CD14-positive monocyte (primary cell): ENCODE measurements around the gene EML2. TPM values are rescaled to one million over a fixed set of nuclear protein-coding genes. Genes with fewer than 3 reads are reported as not detected.

Source experiments
- DNase-seq, 3 donors: peaks; one replicate each; pipeline ENCODE4 v3.0.0-alpha.2; 2011 to 2022
- H2AFZ ChIP-seq: 2 replicates; pipeline ENCODE4 v1.6.0; 2012; ENCODE audit warnings: mild to moderate bottlenecking, low read depth, low read length, inconsistent platforms; ENCODE audit not compliant: insufficient read depth, poor library complexity, severe bottlenecking
- H3K27ac ChIP-seq, 2 donors: 1 replicate in 1 of 2; 2 replicates in 1 of 2; pipeline ENCODE4 v1.5.1; 2012 to 2013; ENCODE audit warnings: low read length in 2 of 2, control low read depth in 1 of 2, inconsistent platforms in 1 of 2, low read depth in 1 of 2, mild to moderate bottlenecking in 1 of 2
- H3K27me3 ChIP-seq, 2 donors: one replicate each; pipeline versions ENCODE4 v1.6.0 to v1.6.1; 2011 to 2013; ENCODE audit warnings: low read length in 2 of 2; ENCODE audit not compliant: control insufficient read depth in 2 of 2, insufficient read depth in 2 of 2
- H3K36me3 ChIP-seq, 2 donors: replicated peaks in 1 of 2; 1 replicate in 1 of 2; 2 replicates in 1 of 2; pipeline versions ENCODE4 v1.5.1 to v1.6.1; 2012 to 2013; ENCODE audit warnings: low read length in 2 of 2, control low read depth in 1 of 2, inconsistent platforms in 1 of 2, mild to moderate bottlenecking in 1 of 2; ENCODE audit not compliant: insufficient read depth in 2 of 2, control insufficient read depth in 1 of 2
- H3K4me1 ChIP-seq, 2 donors: 1 replicate in 1 of 2; 2 replicates in 1 of 2; pipeline versions ENCODE4 v1.5.1 to v1.6.1; 2012 to 2013; ENCODE audit warnings: low read length in 2 of 2, control low read depth in 1 of 2, inconsistent platforms in 1 of 2, mild to moderate bottlenecking in 1 of 2, moderate library complexity in 1 of 2; ENCODE audit not compliant: insufficient read depth in 2 of 2, control insufficient read depth in 1 of 2
- H3K4me2 ChIP-seq: replicated peaks from 2 replicates; pipeline ENCODE3; 2012; ENCODE audit warnings: low read length, moderate library complexity, mild to moderate bottlenecking; ENCODE audit not compliant: poor library complexity, severe bottlenecking; ENCODE audit errors: extremely low read depth
- H3K4me3 ChIP-seq, 3 experiments: fragments of 200-600 bp in 1 of 3; sonication (generic) in 1 of 3; replicated peaks in 1 of 3; 1 replicate in 2 of 3; 2 replicates in 1 of 3; pipeline ENCODE4 v1.5.1; 2011 to 2013; ENCODE audit warnings: low read length in 3 of 3, mild to moderate bottlenecking in 3 of 3, control low read depth in 2 of 3, low read depth in 2 of 3, inconsistent platforms in 1 of 3, moderate library complexity in 1 of 3
- H3K79me2 ChIP-seq: 2 replicates; pipeline ENCODE4 v1.6.0; 2012; ENCODE audit warnings: mild to moderate bottlenecking, control low read depth, inconsistent platforms, low read length, moderate library complexity; ENCODE audit not compliant: insufficient read depth
- H3K9ac ChIP-seq: 2 replicates; pipeline ENCODE4 v1.6.0; 2017; ENCODE audit warnings: low read length, mild to moderate bottlenecking; ENCODE audit not compliant: insufficient read depth, poor library complexity, severe bottlenecking
- H3K9me3 ChIP-seq, 2 donors: replicated peaks in 1 of 2; 1 replicate in 1 of 2; 2 replicates in 1 of 2; pipeline versions ENCODE4 v1.5.1 to v1.6.1; 2012 to 2013; ENCODE audit warnings: low read length in 2 of 2, control low read depth in 1 of 2; ENCODE audit not compliant: control insufficient read depth in 1 of 2, insufficient read depth in 1 of 2
- H4K20me1 ChIP-seq: 2 replicates; pipeline ENCODE4 v1.6.0; 2012; ENCODE audit warnings: mild to moderate bottlenecking, low read length, control low read depth, moderate library complexity; ENCODE audit not compliant: insufficient read depth
- H3K27ac Mint-ChIP-seq, 7 donors: one replicate each; pipeline ENCODE4 v1.8.0; 2020; ENCODE audit warnings: mild to moderate bottlenecking in 7 of 7, mixed read lengths in 7 of 7, moderate library complexity in 6 of 7, inconsistent platforms in 2 of 7
- H3K27me3 Mint-ChIP-seq, 3 donors: one replicate each; pipeline ENCODE4 v1.8.0; 2021 to 2022; ENCODE audit warnings: low read depth in 3 of 3, mild to moderate bottlenecking in 3 of 3, mixed read lengths in 3 of 3, moderate library complexity in 3 of 3, inconsistent platforms in 1 of 3
- H3K36me3 Mint-ChIP-seq, 2 donors: one replicate each; pipeline ENCODE4 v1.8.0; 2020; ENCODE audit warnings: mixed read lengths in 2 of 2, inconsistent platforms in 1 of 2, mild to moderate bottlenecking in 1 of 2
- H3K4me1 Mint-ChIP-seq: one replicate; pipeline ENCODE4 v1.8.0; 2020; ENCODE audit warnings: mild to moderate bottlenecking, mixed read lengths
- H3K4me3 Mint-ChIP-seq, 2 donors: one replicate each; pipeline ENCODE4 v1.8.0; 2020; ENCODE audit warnings: mild to moderate bottlenecking in 2 of 2, mixed read lengths in 2 of 2, moderate library complexity in 1 of 2
- H3K9me3 Mint-ChIP-seq, 7 donors: one replicate each; pipeline ENCODE4 v1.8.0; 2020 to 2022; ENCODE audit warnings: mixed read lengths in 7 of 7, mild to moderate bottlenecking in 6 of 7, moderate library complexity in 6 of 7, inconsistent platforms in 2 of 7
- WGBS: methylation state at CpG from one replicate; pipeline ENCODE4 v1.1.5; 2013; ENCODE audit warnings: missing lambda C conversion rate; ENCODE audit not compliant: insufficient coverage; 5-methylcytosine and 5-hydroxymethylcytosine counted together
- intact Hi-C, 2 donors: fragments of 100-400 bp; cut with micrococcal nuclease; formaldehyde crosslinking; loops; one replicate each; pipeline versions ENCODE4 v1.15.0 to v1.15.1; 2023
- polyA plus RNA-seq, 3 donors: library from polyadenylated mRNA; depleted of rRNA in 1 of 3; unstranded in 2 of 3; stranded (reverse) in 1 of 3; fragments of 300-500 nt in 2 of 3; fragments of >200 nt in 1 of 3; fragmentation: Illumina TruSeq in 2 of 3; gene quantifications; 1 replicate in 2 of 3; 2 replicates in 1 of 3; pipeline ENCODE4 v1.2.3, GENCODE V29; 2012 to 2021
- TF ChIP-seq, protein P1 (sequence below): fragments of 200-600 bp; IDR thresholded peaks from one replicate; pipeline ENCODE4 v1.8.0; 2022; ENCODE audit warnings: antibody characterized with exemption, mild to moderate bottlenecking

EML2 gene
- polyA plus RNA-seq, 3 donors = 10.3 to 50.8 (median 11.9) TPM

DNA sequence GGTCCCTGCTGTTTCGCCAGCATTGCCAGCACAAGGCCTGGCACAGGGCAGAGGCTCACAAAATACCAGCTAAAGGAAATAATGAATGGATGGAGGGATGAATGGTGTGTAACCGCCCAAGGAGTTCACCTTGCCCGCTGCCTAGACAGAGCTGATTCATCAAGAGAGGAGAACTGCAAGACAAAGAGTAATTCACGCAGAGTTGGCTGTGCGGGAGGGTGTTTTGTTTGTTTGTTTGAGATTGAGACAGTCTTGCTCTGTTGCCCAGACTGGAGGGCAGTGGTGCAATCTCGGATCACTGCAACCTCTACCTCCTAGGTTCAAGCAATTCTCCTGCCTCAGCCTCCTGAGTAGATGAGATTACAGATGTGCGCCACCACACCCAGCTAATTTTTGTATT lies 57.6 kb downstream of the EML2 start:
- Mint-ChIP-seq H3K4me3 (no peak overlapping the region), H3K4me1 (peaks cover 8% of the 10 kb centered on the region), H3K27ac (peak overlapping the region in 3 of 7 donors; percentile 8 to 79 (median 15)), H3K9me3 (peaks cover 0 to 1% (median 0%) of the 10 kb centered on the region in 7 donors), H3K27me3 (peaks cover 0 to 1% (median 0%) of the 10 kb centered on the region in 3 donors), H3K36me3 (peaks cover 12 to 14% of the 10 kb centered on the region in 2 donors)
- no peak for DNase-seq
- H4K20me1 ChIP-seq = no peaks in the 10 kb centered on the region
- H3K9ac ChIP-seq = no peak overlapping the region
- TF ChIP-seq, protein P1, sequence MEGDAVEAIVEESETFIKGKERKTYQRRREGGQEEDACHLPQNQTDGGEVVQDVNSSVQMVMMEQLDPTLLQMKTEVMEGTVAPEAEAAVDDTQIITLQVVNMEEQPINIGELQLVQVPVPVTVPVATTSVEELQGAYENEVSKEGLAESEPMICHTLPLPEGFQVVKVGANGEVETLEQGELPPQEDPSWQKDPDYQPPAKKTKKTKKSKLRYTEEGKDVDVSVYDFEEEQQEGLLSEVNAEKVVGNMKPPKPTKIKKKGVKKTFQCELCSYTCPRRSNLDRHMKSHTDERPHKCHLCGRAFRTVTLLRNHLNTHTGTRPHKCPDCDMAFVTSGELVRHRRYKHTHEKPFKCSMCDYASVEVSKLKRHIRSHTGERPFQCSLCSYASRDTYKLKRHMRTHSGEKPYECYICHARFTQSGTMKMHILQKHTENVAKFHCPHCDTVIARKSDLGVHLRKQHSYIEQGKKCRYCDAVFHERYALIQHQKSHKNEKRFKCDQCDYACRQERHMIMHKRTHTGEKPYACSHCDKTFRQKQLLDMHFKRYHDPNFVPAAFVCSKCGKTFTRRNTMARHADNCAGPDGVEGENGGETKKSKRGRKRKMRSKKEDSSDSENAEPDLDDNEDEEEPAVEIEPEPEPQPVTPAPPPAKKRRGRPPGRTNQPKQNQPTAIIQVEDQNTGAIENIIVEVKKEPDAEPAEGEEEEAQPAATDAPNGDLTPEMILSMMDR = no peak
- H3K9me3 ChIP-seq = no peaks in the 10 kb centered on the region
- no peak overlapping the region for H3K27ac ChIP-seq
- H3K4me2 ChIP-seq = no peak overlapping the region
- peaks cover 21% of the 10 kb centered on the region for H3K79me2 ChIP-seq
- no peaks in the 10 kb centered on the region for H3K36me3 ChIP-seq
- 90% methylated on average over 5 of the region's 7 CpGs for WGBS
- intact Hi-C loops = loop anchor here (5.0 to 10.0 kb wide), 3 partner anchors 57 to 74 kb away; partner anchors contain the start of gene VASP (in 1 of the 2)
- no peak overlapping the region for H2AFZ ChIP-seq
- no peak overlapping the region for H3K4me3 ChIP-seq
- H3K4me1 ChIP-seq = peaks cover 12 to 16% of the 10 kb centered on the region in 2 donors
- no peaks in the 10 kb centered on the region for H3K27me3 ChIP-seq

DNA sequence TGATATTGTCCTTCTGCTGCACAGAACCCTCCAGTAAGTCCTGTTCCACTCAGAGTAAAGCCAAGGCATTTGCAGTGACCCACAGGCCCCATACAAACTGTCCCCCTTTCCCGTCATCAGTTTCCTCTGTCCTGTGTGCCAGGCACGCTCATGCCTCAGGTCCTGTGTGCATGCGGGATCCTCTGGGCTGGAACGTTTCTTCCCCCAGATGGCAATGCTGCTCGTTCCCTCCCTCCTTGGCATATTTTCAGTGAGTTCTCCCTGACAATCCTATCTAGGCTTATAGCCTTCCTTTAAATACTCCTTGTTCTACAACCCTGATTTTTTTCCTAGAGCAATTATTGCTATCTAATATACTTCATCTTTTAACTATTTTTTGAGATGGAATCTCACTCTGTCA lies 60.3 kb downstream of the EML2 start:
- 96% methylated on average over 5 of the region's 5 CpGs for WGBS
- H3K4me1 Mint-ChIP-seq = peaks cover under 1% of the 10 kb centered on the region
- no peak overlapping the region for H3K27ac Mint-ChIP-seq
- H3K9me3 Mint-ChIP-seq = peaks cover 0 to 3% (median 0%) of the 10 kb centered on the region in 7 donors
- H3K27me3 Mint-ChIP-seq = peaks cover 0 to 1% (median 0%) of the 10 kb centered on the region in 3 donors
- Histone ChIP-seq H3K36me3 (no peaks in the 10 kb centered on the region), H3K4me1 (peaks cover 5 to 6% of the 10 kb centered on the region in 2 donors), H3K27me3 (no peaks in the 10 kb centered on the region), H4K20me1 (peaks cover 9% of the 10 kb centered on the region), H2AFZ (no peak overlapping the region), H3K27ac (no peak overlapping the region), H3K79me2 (peaks cover 19% of the 10 kb centered on the region), H3K9ac (no peak overlapping the region), H3K9me3 (no peaks in the 10 kb centered on the region), H3K4me2 (no peak overlapping the region), H3K4me3 (no peak overlapping the region)
- no peak overlapping the region for H3K4me3 Mint-ChIP-seq
- intact Hi-C loops = no loop called here
- H3K36me3 Mint-ChIP-seq = peaks cover 14 to 19% of the 10 kb centered on the region in 2 donors
- DNase-seq = no peak
- TF ChIP-seq, protein P1 = no peak
